Measurements from ENCODE around the gene ITCH. TPM values are rescaled to one million over a fixed set of nuclear protein-coding genes. Genes with fewer than 3 reads are reported as not detected.
"Not testable (repeated sequence)": the region's sequence is repeated elsewhere in the genome, so short reads cannot be mapped to it uniquely, and the experiment has no call there.

Gene ITCH
- total RNA-seq, 1 donor from 2014 or later, result 57.5 TPM

DNA sequence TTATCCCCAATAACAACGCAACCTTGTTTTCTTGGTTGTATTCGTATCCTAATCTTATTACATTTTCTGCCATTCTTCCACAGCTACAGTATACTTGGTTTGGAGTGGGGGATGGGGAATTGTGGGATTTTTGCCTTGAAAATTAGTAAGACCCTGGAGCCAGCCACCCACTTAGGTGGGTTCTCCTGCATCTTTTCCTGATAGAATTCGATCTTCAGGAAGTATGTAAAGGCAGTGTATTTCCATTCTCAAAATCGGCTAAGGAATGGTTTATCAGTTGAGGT is 1.1 kb downstream of the ITCH start:
- peak overlapping the region; percentile 95 for H3K27ac ChIP-seq
- TF ChIP-seq CTCF (IDR thresholded peaks at IDR 0.05), result no peak

GRCh38 chr20:34365765-34366213 is 2.7 kb downstream of the ITCH start:
- DNase-seq, result no peak
- Histone ChIP-seq H3K27ac (no peak overlapping the region), H3K4me3 (no peak overlapping the region), H3K4me1 (peaks cover 55% of the 10 kb centered on the region), H3K27me3 (ENCODE audit: low read depth) (no peaks in the 10 kb centered on the region), H3K9me3 (no peaks in the 10 kb centered on the region), H3K36me3 (peaks cover 18% of the 10 kb centered on the region)
- intact Hi-C loops (cut with DNase I), result no loop called here
- ATAC-seq, result peak in 1 of 2 donors; percentile 43
- TF ChIP-seq CTCF (IDR thresholded peaks at IDR 0.05), result no peak

More for the DNA sequence above, 1.1 kb downstream of the ITCH start:
- Histone ChIP-seq H3K27me3 (ENCODE audit: low read depth) (no peaks in the 10 kb centered on the region), H3K4me3 (peak overlapping the region; percentile 92), H3K4me1 (peaks cover 55% of the 10 kb centered on the region), H3K9me3 (no peaks in the 10 kb centered on the region), H3K36me3 (peaks cover 1% of the 10 kb centered on the region)
- DNase-seq (no peak), ATAC-seq (no peak)
- intact Hi-C loops (cut with DNase I), result no loop called here

DNA sequence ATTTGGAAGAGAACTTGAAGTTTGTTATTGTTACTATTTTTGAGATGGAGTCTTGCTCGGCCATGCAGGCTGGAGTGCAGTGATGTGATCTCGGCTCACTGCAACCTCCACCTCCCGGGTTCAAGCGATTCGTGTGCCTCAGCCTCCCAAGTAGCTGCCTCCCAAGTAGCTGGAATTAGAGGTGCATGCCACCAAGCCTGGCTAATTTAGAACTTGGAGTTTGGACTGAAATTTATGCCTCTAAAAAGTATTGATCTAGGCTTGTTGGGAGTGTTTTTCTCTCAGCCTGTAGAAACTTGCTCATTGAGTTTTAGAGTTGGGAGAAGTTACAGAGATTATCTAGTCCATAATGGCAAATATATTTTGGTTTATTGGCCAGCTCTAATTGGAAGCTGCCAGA is 4.1 kb downstream of the ITCH start:
- no peaks in the 10 kb centered on the region for H3K9me3 ChIP-seq
- H3K4me3 ChIP-seq, result no peak overlapping the region
- peaks cover 30% of the 10 kb centered on the region for H3K36me3 ChIP-seq
- no peak for DNase-seq
- TF ChIP-seq CTCF (IDR thresholded peaks at IDR 0.05), result no peak
- ATAC-seq, result no peak
- no peaks in the 10 kb centered on the region for H3K27me3 ChIP-seq (ENCODE audit: low read depth)
- intact Hi-C loops (cut with DNase I), result no loop called here
- H3K27ac ChIP-seq, result no peak overlapping the region
- H3K4me1 ChIP-seq, result peaks cover 55% of the 10 kb centered on the region

DNA sequence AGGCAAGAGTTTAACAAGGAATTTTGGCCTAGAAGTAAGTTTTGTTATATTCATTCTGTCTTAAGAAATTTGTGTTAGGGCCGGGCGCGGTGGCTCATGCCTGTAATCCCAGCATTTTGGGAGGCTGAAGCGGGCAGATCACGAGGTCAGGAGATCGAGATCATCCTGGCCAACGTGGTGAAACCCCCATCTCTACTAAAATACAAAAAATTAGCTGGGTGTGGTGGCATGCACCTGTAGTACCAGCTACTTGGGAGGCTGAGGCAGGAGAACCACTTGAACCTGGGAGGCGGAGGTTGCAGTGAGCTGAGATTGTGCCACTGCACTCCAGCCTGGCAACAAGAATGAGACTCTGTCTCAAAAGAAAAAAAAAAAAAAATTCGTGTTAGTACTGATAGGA is 4.8 kb downstream of the ITCH start:
- H3K27ac ChIP-seq; H3K9me3 ChIP-seq; H3K4me3 ChIP-seq; intact Hi-C loops (cut with DNase I); H3K27me3 ChIP-seq (ENCODE audit: low read depth); DNase-seq; ATAC-seq: not testable (repeated sequence)
- H3K4me1 ChIP-seq, result peaks cover 47% of the 10 kb centered on the region
- peaks cover 37% of the 10 kb centered on the region for H3K36me3 ChIP-seq

DNA sequence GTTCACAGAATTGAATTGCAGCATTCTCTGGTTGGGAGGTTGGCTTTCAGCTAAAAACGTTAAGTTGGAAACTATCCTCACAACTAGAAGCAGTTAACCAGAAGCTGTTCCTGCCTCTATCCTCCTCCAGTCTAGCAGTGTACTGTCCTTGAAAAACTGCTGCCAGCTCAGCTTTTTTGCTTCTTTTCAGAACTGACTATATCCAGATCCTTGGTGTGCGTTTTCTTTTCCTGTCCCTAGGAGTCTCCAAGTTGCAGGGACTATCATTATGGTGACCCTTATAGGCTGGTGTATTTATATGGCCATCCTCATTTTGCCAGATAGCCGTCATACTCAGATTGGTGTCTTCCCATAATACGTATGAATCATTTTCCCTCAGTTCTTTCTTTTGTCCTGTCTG is 5.5 kb downstream of the ITCH start:
- no peak overlapping the region for H3K4me3 ChIP-seq
- no peak overlapping the region for H3K27ac ChIP-seq
- no peak for TF ChIP-seq CTCF (IDR thresholded peaks at IDR 0.05)
- intact Hi-C loops (cut with DNase I), result no loop called here
- H3K27me3 ChIP-seq (ENCODE audit: low read depth), result no peaks in the 10 kb centered on the region
- H3K4me1 ChIP-seq, result peaks cover 47% of the 10 kb centered on the region
- DNase-seq (no peak), ATAC-seq (no peak)
- peaks cover 43% of the 10 kb centered on the region for H3K36me3 ChIP-seq
- H3K9me3 ChIP-seq, result no peaks in the 10 kb centered on the region

DNA sequence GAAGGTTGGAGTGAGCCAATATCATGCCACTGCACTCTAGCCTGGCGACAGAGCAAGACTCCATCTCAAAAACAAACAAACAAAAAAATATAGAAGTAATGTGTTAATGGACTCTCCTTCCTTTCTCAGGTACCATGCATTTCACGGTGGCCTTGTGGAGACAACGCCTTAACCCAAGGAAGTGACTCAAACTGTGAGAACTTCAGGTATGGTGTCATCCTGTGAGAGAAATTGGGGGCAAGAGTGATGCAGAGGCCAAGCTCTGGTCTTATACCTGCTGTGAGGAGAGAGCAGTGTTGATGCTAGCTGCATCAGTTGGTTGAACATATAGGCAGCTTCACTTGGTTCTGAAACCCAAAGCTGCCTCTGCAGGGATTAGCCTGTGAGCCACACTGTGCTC is 6.2 kb downstream of the ITCH start:
- no peak for ATAC-seq
- Histone ChIP-seq H3K9me3 (no peaks in the 10 kb centered on the region), H3K4me3 (no peak overlapping the region), H3K27me3 (ENCODE audit: low read depth) (no peaks in the 10 kb centered on the region), H3K36me3 (peaks cover 48% of the 10 kb centered on the region), H3K4me1 (peaks cover 45% of the 10 kb centered on the region), H3K27ac (no peak overlapping the region)
- DNase-seq, result no peak
- no peak for TF ChIP-seq CTCF (IDR thresholded peaks at IDR 0.05)
- intact Hi-C loops (cut with DNase I), result no loop called here

Measured in lower lobe of right lung (tissue), 2 donors.